ENCODE measurements around the gene MFN1. TPM values are rescaled to one million over a fixed set of nuclear protein-coding genes. Genes with fewer than 3 reads are reported as not detected.
A peak's percentile ranks its signal among the peaks of the same experiment; 100 is the strongest.
"Not testable (repeated sequence)": the region's sequence is repeated elsewhere in the genome, so short reads cannot be mapped to it uniquely, and the experiment has no call there.

Gene MFN1
- total RNA-seq (10 to 100 TPM; 56.1 to 61.3 TPM), polyA plus RNA-seq (10 to 100 TPM in 1 of 2 donors, 1 to 10 TPM in 1; 9.9 to 25.3 TPM)
- long read RNA-seq, donor 1, full-length matches to known transcripts = 2 of 31 reads
- long read RNA-seq, donor 1, partial matches to known transcripts = 23 of 31 reads
- long read RNA-seq, donor 1, other reads (novel, unspliced or antisense) = 6 of 31 reads
- long read RNA-seq, donor 2, full-length matches to known transcripts = 4 of 21 reads
- long read RNA-seq, donor 2, partial matches to known transcripts = 16 of 21 reads
- long read RNA-seq, donor 2, other reads (novel, unspliced or antisense) = 1 of 21 reads

DNA sequence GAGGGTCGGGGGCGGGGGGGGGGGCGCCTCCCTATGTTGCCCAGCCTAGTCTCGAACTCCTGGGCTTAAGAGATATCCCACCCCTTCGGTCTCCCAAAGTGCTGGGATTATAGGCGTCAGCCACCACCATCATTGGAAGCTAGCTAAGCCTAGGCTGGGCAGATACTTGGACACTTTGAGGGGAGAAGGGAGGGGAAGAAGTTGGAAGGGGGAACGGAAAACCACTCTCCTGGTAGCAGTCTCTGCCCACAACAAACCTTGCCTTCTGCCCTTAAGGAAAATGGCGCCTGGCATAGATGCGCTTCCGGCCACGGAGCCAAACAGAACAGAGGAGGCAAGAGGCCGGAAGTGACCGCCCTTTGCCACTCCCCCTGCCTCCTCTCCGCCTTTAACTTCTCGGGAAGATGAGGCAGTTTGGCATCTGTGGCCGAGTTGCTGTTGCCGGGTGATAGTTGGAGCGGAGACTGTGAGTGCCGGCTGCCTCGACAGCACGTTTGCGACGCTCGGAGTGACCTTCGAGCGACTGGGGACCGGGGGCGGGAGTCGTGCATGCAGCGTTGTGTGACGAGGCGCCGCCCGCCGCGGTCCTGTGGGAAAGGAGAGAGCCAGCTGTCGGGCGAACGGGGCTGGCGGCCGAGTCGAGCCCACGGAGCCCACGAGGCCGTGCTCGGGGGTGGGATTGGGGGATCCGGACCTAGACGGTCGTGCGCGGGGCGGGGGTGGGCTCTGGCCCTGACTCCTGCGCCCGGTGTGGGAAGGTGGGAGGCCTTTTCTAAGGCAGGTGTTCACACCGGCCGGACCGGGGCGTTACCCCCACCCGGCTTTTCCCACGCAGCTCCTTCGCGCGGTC is at the start of gene MFN1:
MFN1 (plus strand) TSS at position 365 of the 850 bp plus-strand sequence. CDS start 1,143 bp downstream, outside the sequence.
- Histone ChIP-seq H3K4me3 (ENCODE audit: low read length in 2 of 2) (peak within 1 kb of the TSS; percentile 89 to 94), H3K27ac (ENCODE audit: low read depth in 1 of 2, low read length in 2 of 2) (peak within 1 kb of the TSS; percentile 58 to 78), H3K36me3 (ENCODE audit: control insufficient read depth in 1 of 2, insufficient read depth in 2 of 2, low read length in 1 of 2) (peaks cover 0 to 6% of the 10 kb centered on the region in 2 donors), H3K4me1 (ENCODE audit: control insufficient read depth in 1 of 2, insufficient read depth in 2 of 2, low read length in 2 of 2) (no peaks in the 10 kb centered on the region), H3K27me3 (ENCODE audit: control insufficient read depth in 1 of 2, insufficient read depth in 2 of 2, low read length in 1 of 2) (no peaks in the 10 kb centered on the region), H3K9me3 (ENCODE audit: control insufficient read depth, low read length) (no peaks in the 10 kb centered on the region)
- DNase-seq = peak; percentile 97
- peak; percentile 99 for ATAC-seq (ENCODE audit: low FRiP score)
- WGBS, 2 donors = 0 to 1% methylated on average over 42 to 63 of the region's 63 CpGs
- intact Hi-C loops (cut with DNase I) = loop anchor here in 1 of 2 donors (5.0 kb wide), 1 partner anchor 215 kb away; the partner anchor contains the start of gene ACTL6A

GRCh38 chr3:179297971-179298725 is 49.4 kb upstream of the MFN1 start:
- intact Hi-C loops (cut with DNase I) = no loop called here
- ATAC-seq (ENCODE audit: low FRiP score) = no peak

DNA sequence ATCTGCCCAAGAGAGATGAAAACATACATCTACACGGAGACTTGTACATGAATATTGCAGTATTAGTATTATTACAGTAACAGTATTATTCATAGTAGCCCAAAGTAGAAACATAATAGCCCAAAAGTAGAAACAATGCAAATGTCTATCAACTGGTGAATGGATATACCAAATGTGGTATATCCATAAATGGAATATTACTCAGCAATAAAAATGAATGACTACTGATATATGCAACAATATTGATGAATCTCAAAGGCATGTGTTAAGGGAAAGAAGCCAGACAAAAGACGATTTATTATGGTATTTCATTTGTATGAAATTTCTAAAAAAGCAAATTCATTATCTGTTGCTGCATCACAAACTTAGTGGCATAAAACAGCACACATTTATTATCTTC is 48.2 kb upstream of the MFN1 start:
- H3K4me3 ChIP-seq (ENCODE audit: low read length in 2 of 2) = no peak overlapping the region
- no peak for DNase-seq
- no peaks in the 10 kb centered on the region for H3K9me3 ChIP-seq (ENCODE audit: control insufficient read depth, low read length)
- no peaks in the 10 kb centered on the region for H3K36me3 ChIP-seq (ENCODE audit: control insufficient read depth in 1 of 2, insufficient read depth in 2 of 2, low read length in 1 of 2)
- no peaks in the 10 kb centered on the region for H3K27me3 ChIP-seq (ENCODE audit: control insufficient read depth in 1 of 2, insufficient read depth in 2 of 2, low read length in 1 of 2)
- 84 to 91% methylated on average over 2 of the region's 2 CpGs for WGBS, 2 donors
- intact Hi-C loops (cut with DNase I) = no loop called here
- H3K27ac ChIP-seq (ENCODE audit: low read depth in 1 of 2, low read length in 2 of 2) = no peak overlapping the region
- no peak for ATAC-seq (ENCODE audit: low FRiP score)
- H3K4me1 ChIP-seq (ENCODE audit: control insufficient read depth in 1 of 2, insufficient read depth in 2 of 2, low read length in 2 of 2) = no peaks in the 10 kb centered on the region

More at GRCh38 chr3:179297971-179298725, 49.4 kb upstream of the MFN1 start:
- no peak for DNase-seq
- no peaks in the 10 kb centered on the region for H3K4me1 ChIP-seq (ENCODE audit: control insufficient read depth in 1 of 2, insufficient read depth in 2 of 2, low read length in 2 of 2)
- WGBS, 2 donors = 73 to 77% methylated on average over 5 of the region's 5 CpGs
- H3K9me3 ChIP-seq (ENCODE audit: control insufficient read depth, low read length) = no peaks in the 10 kb centered on the region
- H3K27ac ChIP-seq (ENCODE audit: low read depth in 1 of 2, low read length in 2 of 2) = no peak overlapping the region
- no peak overlapping the region for H3K4me3 ChIP-seq (ENCODE audit: low read length in 2 of 2)
- H3K27me3 ChIP-seq (ENCODE audit: control insufficient read depth in 1 of 2, insufficient read depth in 2 of 2, low read length in 1 of 2) = no peaks in the 10 kb centered on the region
- no peaks in the 10 kb centered on the region for H3K36me3 ChIP-seq (ENCODE audit: control insufficient read depth in 1 of 2, insufficient read depth in 2 of 2, low read length in 1 of 2)

DNA sequence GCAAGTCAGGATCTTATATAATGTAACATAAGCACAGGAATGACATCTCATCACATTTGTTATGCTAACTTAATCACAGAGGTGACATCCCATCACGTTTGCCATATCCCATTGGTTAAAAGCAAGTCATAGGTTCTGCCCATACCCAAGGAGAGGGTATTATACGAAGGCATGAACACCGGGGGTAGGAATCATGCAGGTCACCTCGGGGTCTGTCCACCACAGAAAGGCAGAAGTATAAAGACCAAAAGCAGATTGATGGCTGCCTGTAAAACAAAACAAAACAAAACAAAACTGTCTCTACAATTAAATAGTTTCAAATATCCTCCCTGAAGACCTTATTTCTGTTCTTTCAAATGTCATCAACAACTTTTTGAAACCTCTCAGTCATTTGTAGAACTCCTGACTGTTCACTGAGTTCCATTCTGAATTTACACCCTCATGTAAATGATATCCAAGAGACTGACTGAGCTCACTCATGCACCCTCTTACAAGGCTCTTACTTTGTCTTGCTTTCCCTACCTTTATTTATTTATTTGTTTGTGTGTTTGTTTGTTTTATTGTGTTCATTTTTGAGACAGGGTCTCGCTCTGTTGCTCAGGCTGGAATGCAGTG is 47.4 kb upstream of the MFN1 start:
- H3K9me3 ChIP-seq (ENCODE audit: control insufficient read depth, low read length) = no peaks in the 10 kb centered on the region
- ATAC-seq (ENCODE audit: low FRiP score) = no peak
- no peaks in the 10 kb centered on the region for H3K27me3 ChIP-seq (ENCODE audit: control insufficient read depth in 1 of 2, insufficient read depth in 2 of 2, low read length in 1 of 2)
- no peaks in the 10 kb centered on the region for H3K36me3 ChIP-seq (ENCODE audit: control insufficient read depth in 1 of 2, insufficient read depth in 2 of 2, low read length in 1 of 2)
- no peak overlapping the region for H3K4me3 ChIP-seq (ENCODE audit: low read length in 2 of 2)
- 75 to 86% methylated on average over 5 of the region's 5 CpGs for WGBS, 2 donors
- no peak for DNase-seq
- no peak overlapping the region for H3K27ac ChIP-seq (ENCODE audit: low read depth in 1 of 2, low read length in 2 of 2)
- no peaks in the 10 kb centered on the region for H3K4me1 ChIP-seq (ENCODE audit: control insufficient read depth in 1 of 2, insufficient read depth in 2 of 2, low read length in 2 of 2)
- intact Hi-C loops (cut with DNase I) = no loop called here

- 54 to 63% methylated on average over 3 of the region's 3 CpGs for WGBS, 2 donors
- intact Hi-C loops (cut with DNase I) = no loop called here
Measured at GRCh38 chr3:179301645-179302044, 45.9 kb upstream of the MFN1 start.

GRCh38 chr3:179302111-179302510 is 45.4 kb upstream of the MFN1 start:
- intact Hi-C loops (cut with DNase I) = no loop called here
- Histone ChIP-seq H3K27ac (ENCODE audit: low read depth in 1 of 2, low read length in 2 of 2) (no peak overlapping the region), H3K4me1 (ENCODE audit: control insufficient read depth in 1 of 2, insufficient read depth in 2 of 2, low read length in 2 of 2) (no peaks in the 10 kb centered on the region), H3K9me3 (ENCODE audit: control insufficient read depth, low read length) (no peaks in the 10 kb centered on the region), H3K4me3 (ENCODE audit: low read length in 2 of 2) (no peak overlapping the region), H3K27me3 (ENCODE audit: control insufficient read depth in 1 of 2, insufficient read depth in 2 of 2, low read length in 1 of 2) (no peaks in the 10 kb centered on the region), H3K36me3 (ENCODE audit: control insufficient read depth in 1 of 2, insufficient read depth in 2 of 2, low read length in 1 of 2) (no peaks in the 10 kb centered on the region)
- ATAC-seq (ENCODE audit: low FRiP score) (no peak), DNase-seq (no peak)
- WGBS, 2 donors = 69 to 82% methylated on average over 7 of the region's 7 CpGs

More at GRCh38 chr3:179301645-179302044, 45.9 kb upstream of the MFN1 start:
- ATAC-seq (ENCODE audit: low FRiP score) (no peak), DNase-seq (no peak)
- no peak overlapping the region for H3K4me3 ChIP-seq (ENCODE audit: low read length in 2 of 2)
- H3K27me3 ChIP-seq (ENCODE audit: control insufficient read depth in 1 of 2, insufficient read depth in 2 of 2, low read length in 1 of 2) = no peaks in the 10 kb centered on the region
- H3K27ac ChIP-seq (ENCODE audit: low read depth in 1 of 2, low read length in 2 of 2) = no peak overlapping the region
- no peaks in the 10 kb centered on the region for H3K4me1 ChIP-seq (ENCODE audit: control insufficient read depth in 1 of 2, insufficient read depth in 2 of 2, low read length in 2 of 2)
- no peaks in the 10 kb centered on the region for H3K9me3 ChIP-seq (ENCODE audit: control insufficient read depth, low read length)
- no peaks in the 10 kb centered on the region for H3K36me3 ChIP-seq (ENCODE audit: control insufficient read depth in 1 of 2, insufficient read depth in 2 of 2, low read length in 1 of 2)

DNA sequence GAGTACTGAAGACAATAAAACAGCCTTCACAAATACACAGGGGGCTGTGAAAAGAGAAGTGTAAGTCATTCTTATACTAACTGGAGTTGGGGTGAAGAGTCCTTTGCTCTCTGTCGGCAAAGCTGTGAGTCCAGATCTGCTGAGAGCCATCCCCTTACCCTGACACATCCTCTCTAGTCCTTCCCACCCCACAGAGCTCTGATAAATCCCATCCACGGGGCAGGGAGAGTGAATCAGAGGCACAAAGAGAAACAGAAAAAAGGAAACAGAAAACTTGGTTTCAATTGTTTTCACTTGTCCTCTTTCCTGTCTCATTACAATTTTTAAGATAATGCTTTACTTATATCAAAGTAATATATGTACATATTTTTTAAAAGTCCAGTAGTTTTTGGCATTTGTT is 42.9 kb upstream of the MFN1 start:
- no peak overlapping the region for H3K27ac ChIP-seq (ENCODE audit: low read depth in 1 of 2, low read length in 2 of 2)
- no peaks in the 10 kb centered on the region for H3K36me3 ChIP-seq (ENCODE audit: control insufficient read depth in 1 of 2, insufficient read depth in 2 of 2, low read length in 1 of 2)
- no peaks in the 10 kb centered on the region for H3K27me3 ChIP-seq (ENCODE audit: control insufficient read depth in 1 of 2, insufficient read depth in 2 of 2, low read length in 1 of 2)
- no peaks in the 10 kb centered on the region for H3K4me1 ChIP-seq (ENCODE audit: control insufficient read depth in 1 of 2, insufficient read depth in 2 of 2, low read length in 2 of 2)
- intact Hi-C loops (cut with DNase I) = no loop called here
- no peak overlapping the region for H3K4me3 ChIP-seq (ENCODE audit: low read length in 2 of 2)
- no peaks in the 10 kb centered on the region for H3K9me3 ChIP-seq (ENCODE audit: control insufficient read depth, low read length)
- WGBS, 2 donors = 24 to 33% methylated on average over 2 of the region's 2 CpGs
- DNase-seq (no peak), ATAC-seq (ENCODE audit: low FRiP score) (no peak)

GRCh38 chr3:179307362-179307761 is 40.1 kb upstream of the MFN1 start:
- H3K9me3 ChIP-seq (ENCODE audit: control insufficient read depth, low read length); H3K4me1 ChIP-seq (ENCODE audit: control insufficient read depth in 1 of 2, insufficient read depth in 2 of 2, low read length in 2 of 2); H3K4me3 ChIP-seq (ENCODE audit: low read length in 2 of 2); H3K27me3 ChIP-seq (ENCODE audit: control insufficient read depth in 1 of 2, insufficient read depth in 2 of 2, low read length in 1 of 2); H3K27ac ChIP-seq (ENCODE audit: low read depth in 1 of 2, low read length in 2 of 2); DNase-seq; intact Hi-C loops (cut with DNase I); ATAC-seq (ENCODE audit: low FRiP score); H3K36me3 ChIP-seq (ENCODE audit: control insufficient read depth in 1 of 2, insufficient read depth in 2 of 2, low read length in 1 of 2): not testable (repeated sequence)
- 64 to 65% methylated on average over 2 of the region's 2 CpGs for WGBS, 2 donors

Measured in aorta (tissue), 5 donors.